Spleen (tissue), 3 donors: ENCODE measurements around the gene PRKCZ.

Source experiments
- POLR2A ChIP-seq, 3 donors: fragments of 450-650 bp; IDR thresholded peaks; one replicate each; pipeline ENCODE4 v1.5.1; 2017; ENCODE audit warnings: antibody characterized with exemption in 3 of 3, mild to moderate bottlenecking in 1 of 3
- POLR2AphosphoS5 ChIP-seq, 3 donors: sonication (generic); formaldehyde crosslinking; IDR thresholded peaks; one replicate each; pipeline ENCODE4 v1.5.1; 2017; ENCODE audit warnings: antibody characterized with exemption in 3 of 3

GRCh38 chr1:2156866-2157265, 106.7 kb downstream of the PRKCZ start:
- TF ChIP-seq POLR2AphosphoS5 (IDR thresholded peaks at IDR 0.05): no peak
- TF ChIP-seq POLR2A (IDR thresholded peaks at IDR 0.05): no peak
